Measurements from ENCODE around the gene DGLUCY.

DNA sequence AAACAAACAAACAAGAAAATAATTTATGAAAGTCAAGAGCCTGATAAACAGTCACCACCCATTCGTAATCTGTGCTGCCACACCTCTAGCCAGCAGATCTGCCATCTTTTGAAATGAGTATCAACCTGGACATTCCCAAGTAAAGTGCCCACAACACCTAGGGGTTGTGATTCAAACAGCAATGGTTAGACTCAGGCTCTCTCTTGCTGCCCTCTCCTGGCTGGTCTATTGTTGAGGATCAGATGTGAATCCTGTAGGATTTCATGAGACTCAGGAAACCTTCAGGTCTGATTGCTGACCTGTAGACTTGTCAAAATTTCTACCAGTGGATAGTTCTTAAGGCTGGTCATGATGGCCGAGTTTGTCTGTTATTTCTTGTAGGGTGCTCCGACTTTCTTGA, 26.8 kb downstream of the DGLUCY start:
- TF ChIP-seq, protein P1, sequence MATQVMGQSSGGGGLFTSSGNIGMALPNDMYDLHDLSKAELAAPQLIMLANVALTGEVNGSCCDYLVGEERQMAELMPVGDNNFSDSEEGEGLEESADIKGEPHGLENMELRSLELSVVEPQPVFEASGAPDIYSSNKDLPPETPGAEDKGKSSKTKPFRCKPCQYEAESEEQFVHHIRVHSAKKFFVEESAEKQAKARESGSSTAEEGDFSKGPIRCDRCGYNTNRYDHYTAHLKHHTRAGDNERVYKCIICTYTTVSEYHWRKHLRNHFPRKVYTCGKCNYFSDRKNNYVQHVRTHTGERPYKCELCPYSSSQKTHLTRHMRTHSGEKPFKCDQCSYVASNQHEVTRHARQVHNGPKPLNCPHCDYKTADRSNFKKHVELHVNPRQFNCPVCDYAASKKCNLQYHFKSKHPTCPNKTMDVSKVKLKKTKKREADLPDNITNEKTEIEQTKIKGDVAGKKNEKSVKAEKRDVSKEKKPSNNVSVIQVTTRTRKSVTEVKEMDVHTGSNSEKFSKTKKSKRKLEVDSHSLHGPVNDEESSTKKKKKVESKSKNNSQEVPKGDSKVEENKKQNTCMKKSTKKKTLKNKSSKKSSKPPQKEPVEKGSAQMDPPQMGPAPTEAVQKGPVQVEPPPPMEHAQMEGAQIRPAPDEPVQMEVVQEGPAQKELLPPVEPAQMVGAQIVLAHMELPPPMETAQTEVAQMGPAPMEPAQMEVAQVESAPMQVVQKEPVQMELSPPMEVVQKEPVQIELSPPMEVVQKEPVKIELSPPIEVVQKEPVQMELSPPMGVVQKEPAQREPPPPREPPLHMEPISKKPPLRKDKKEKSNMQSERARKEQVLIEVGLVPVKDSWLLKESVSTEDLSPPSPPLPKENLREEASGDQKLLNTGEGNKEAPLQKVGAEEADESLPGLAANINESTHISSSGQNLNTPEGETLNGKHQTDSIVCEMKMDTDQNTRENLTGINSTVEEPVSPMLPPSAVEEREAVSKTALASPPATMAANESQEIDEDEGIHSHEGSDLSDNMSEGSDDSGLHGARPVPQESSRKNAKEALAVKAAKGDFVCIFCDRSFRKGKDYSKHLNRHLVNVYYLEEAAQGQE (IDR thresholded peaks at IDR 0.05; ENCODE audit: low read depth), result no peak
- TF ChIP-seq RAD21 (IDR thresholded peaks at IDR 0.05; ENCODE audit: low read depth) (peak; percentile 82), CBX3 (IDR thresholded peaks at IDR 0.05; ENCODE audit: low read depth) (0 out of 2 replicates have a peak, but pooled peaks have one; percentile 49)
- TF ChIP-seq, protein P2, sequence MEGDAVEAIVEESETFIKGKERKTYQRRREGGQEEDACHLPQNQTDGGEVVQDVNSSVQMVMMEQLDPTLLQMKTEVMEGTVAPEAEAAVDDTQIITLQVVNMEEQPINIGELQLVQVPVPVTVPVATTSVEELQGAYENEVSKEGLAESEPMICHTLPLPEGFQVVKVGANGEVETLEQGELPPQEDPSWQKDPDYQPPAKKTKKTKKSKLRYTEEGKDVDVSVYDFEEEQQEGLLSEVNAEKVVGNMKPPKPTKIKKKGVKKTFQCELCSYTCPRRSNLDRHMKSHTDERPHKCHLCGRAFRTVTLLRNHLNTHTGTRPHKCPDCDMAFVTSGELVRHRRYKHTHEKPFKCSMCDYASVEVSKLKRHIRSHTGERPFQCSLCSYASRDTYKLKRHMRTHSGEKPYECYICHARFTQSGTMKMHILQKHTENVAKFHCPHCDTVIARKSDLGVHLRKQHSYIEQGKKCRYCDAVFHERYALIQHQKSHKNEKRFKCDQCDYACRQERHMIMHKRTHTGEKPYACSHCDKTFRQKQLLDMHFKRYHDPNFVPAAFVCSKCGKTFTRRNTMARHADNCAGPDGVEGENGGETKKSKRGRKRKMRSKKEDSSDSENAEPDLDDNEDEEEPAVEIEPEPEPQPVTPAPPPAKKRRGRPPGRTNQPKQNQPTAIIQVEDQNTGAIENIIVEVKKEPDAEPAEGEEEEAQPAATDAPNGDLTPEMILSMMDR (IDR thresholded peaks at IDR 0.05 in 2 of 3, conservative IDR thresholded peaks at IDR 0.05 in 1 of 3; ENCODE audit: borderline replicate concordance in 1 of 3, insufficient read depth in 1 of 3, low read depth in 2 of 3, low read length in 2 of 3), result peak; percentile 65 to 79 (median 74); a peak in 5 of 6 replicates
